Smooth muscle cell (in vitro differentiated cells): Measurements from ENCODE around the gene SRSF7. TPM values are rescaled to one million over a fixed set of nuclear protein-coding genes. Genes with fewer than 3 reads are reported as not detected.
"Not testable (repeated sequence)": the region's sequence is repeated elsewhere in the genome, so short reads cannot be mapped to it uniquely, and the experiment has no call there.

Source experiments
- DNase-seq: peaks from one replicate; lab custom pipeline; 2025; ENCODE audit not compliant: unreplicated experiment; lab: John Stamatoyannopoulos, UW
- H2AFZ ChIP-seq: fragments of 200-600 bp; sonication (generic); 2 replicates; pipeline ENCODE4 v1.6.0; 2016; ENCODE audit warnings: antibody characterized with exemption, low read depth, mild to moderate bottlenecking
- H3F3A ChIP-seq: fragments of 200-600 bp; sonication (generic); 2 replicates; pipeline ENCODE4 v1.6.0; 2017; ENCODE audit warnings: antibody characterized with exemption, low read depth
- H3K27ac ChIP-seq: fragments of 200-600 bp; sonication (generic); 2 replicates; pipeline ENCODE4 v1.5.1; 2016; ENCODE audit warnings: low read depth, mild to moderate bottlenecking
- H3K27me3 ChIP-seq: fragments of 200-600 bp; sonication (generic); 2 replicates; pipeline ENCODE4 v1.6.1; 2016; ENCODE audit warnings: low read depth, mild to moderate bottlenecking
- H3K36me3 ChIP-seq: fragments of 200-600 bp; sonication (generic); 2 replicates; pipeline ENCODE4 v1.5.1; 2016; ENCODE audit warnings: low read depth
- H3K4me1 ChIP-seq: fragments of 200-600 bp; sonication (generic); 2 replicates; pipeline ENCODE4 v1.5.1; 2016; ENCODE audit warnings: low read depth
- H3K4me2 ChIP-seq: fragments of 200-600 bp; sonication (generic); 2 replicates; pipeline ENCODE4 v1.6.0; 2016; ENCODE audit warnings: mild to moderate bottlenecking
- H3K4me3 ChIP-seq: fragments of 200-600 bp; sonication (generic); 2 replicates; pipeline ENCODE4 v1.5.1; 2016; ENCODE audit warnings: mild to moderate bottlenecking
- H3K79me2 ChIP-seq: fragments of 200-600 bp; sonication (generic); 2 replicates; pipeline ENCODE4 v1.6.0; 2016; ENCODE audit warnings: low read depth, mild to moderate bottlenecking
- H3K9ac ChIP-seq: fragments of 200-600 bp; sonication (generic); 2 replicates; pipeline ENCODE4 v1.6.0; 2016; ENCODE audit warnings: low read depth
- H3K9me3 ChIP-seq: fragments of 200-600 bp; sonication (generic); replicated peaks from 2 replicates; pipeline ENCODE4 v1.5.1; 2016; ENCODE audit warnings: low read depth
- H4K20me1 ChIP-seq: fragments of 200-600 bp; sonication (generic); 2 replicates; pipeline ENCODE4 v1.6.0; 2016; ENCODE audit warnings: low read depth
- WGBS: methylation state at CpG from one replicate; pipeline ENCODE4 v1.1.7; 2016; ENCODE audit warnings: low lambda C conversion rate; 5-methylcytosine and 5-hydroxymethylcytosine counted together
- polyA plus RNA-seq: library from polyadenylated mRNA; unstranded; fragments of >200 nt; fragmentation: Nextera tagmentation; extraction: Ambion mirVana; gene quantifications from 2 replicates; pipeline ENCODE4 v1.2.1, GENCODE V29; 2016
- total RNA-seq: library from RNA; depleted of rRNA; stranded (reverse); fragments of >200 nt; gene quantifications from 2 replicates; pipeline ENCODE4 v1.2.3, GENCODE V29; 2014
- TF ChIP-seq, protein P1 (sequence below): fragments of 200-600 bp; sonication (generic); IDR thresholded peaks from 2 replicates; pipeline ENCODE4 v1.5.1; 2017; ENCODE audit warnings: borderline replicate concordance, mild to moderate bottlenecking, antibody characterized with exemption; ENCODE audit not compliant: insufficient read depth, poor library complexity, severe bottlenecking

Gene SRSF7
- total and polyA plus RNA-seq, 2 experiments from 2014 or later, result 92.5 to 102 TPM

DNA sequence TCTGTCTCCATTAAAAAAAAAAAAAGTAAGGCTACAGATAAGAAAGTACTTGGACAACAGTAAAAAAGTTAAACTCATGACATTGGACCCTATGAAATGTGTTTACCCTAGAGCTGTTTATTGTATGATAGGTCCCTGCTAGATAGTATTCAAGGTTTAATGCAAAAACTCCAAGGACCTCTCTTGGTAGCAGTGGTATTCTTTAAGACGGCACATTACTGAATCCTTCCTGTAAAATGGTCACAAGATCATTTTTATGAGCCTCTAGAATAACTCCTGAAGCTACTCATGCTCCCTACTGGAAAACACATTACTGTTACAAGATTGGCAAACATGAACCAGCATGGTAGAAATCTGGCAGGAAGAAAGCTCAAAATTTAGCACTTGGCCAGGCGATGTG, 46.5 kb downstream of the SRSF7 start:
- no peak overlapping the region for H2AFZ ChIP-seq
- no peaks in the 10 kb centered on the region for H3K9me3 ChIP-seq
- TF ChIP-seq, protein P1, sequence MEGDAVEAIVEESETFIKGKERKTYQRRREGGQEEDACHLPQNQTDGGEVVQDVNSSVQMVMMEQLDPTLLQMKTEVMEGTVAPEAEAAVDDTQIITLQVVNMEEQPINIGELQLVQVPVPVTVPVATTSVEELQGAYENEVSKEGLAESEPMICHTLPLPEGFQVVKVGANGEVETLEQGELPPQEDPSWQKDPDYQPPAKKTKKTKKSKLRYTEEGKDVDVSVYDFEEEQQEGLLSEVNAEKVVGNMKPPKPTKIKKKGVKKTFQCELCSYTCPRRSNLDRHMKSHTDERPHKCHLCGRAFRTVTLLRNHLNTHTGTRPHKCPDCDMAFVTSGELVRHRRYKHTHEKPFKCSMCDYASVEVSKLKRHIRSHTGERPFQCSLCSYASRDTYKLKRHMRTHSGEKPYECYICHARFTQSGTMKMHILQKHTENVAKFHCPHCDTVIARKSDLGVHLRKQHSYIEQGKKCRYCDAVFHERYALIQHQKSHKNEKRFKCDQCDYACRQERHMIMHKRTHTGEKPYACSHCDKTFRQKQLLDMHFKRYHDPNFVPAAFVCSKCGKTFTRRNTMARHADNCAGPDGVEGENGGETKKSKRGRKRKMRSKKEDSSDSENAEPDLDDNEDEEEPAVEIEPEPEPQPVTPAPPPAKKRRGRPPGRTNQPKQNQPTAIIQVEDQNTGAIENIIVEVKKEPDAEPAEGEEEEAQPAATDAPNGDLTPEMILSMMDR, result no peak
- H4K20me1 ChIP-seq, result no peaks in the 10 kb centered on the region
- H3K9ac ChIP-seq, result no peak overlapping the region
- peaks cover 8% of the 10 kb centered on the region for H3K4me1 ChIP-seq
- H3K27me3 ChIP-seq, result no peaks in the 10 kb centered on the region
- no peaks in the 10 kb centered on the region for H3K79me2 ChIP-seq
- DNase-seq, result no peak
- H3K27ac ChIP-seq, result peak overlapping the region; percentile 23
- H3K4me2 ChIP-seq, result no peak overlapping the region
- 46% methylated on average over 2 of the region's 2 CpGs for WGBS
- peaks cover 15% of the 10 kb centered on the region for H3F3A ChIP-seq
- no peak overlapping the region for H3K4me3 ChIP-seq
- H3K36me3 ChIP-seq, result no peaks in the 10 kb centered on the region

DNA sequence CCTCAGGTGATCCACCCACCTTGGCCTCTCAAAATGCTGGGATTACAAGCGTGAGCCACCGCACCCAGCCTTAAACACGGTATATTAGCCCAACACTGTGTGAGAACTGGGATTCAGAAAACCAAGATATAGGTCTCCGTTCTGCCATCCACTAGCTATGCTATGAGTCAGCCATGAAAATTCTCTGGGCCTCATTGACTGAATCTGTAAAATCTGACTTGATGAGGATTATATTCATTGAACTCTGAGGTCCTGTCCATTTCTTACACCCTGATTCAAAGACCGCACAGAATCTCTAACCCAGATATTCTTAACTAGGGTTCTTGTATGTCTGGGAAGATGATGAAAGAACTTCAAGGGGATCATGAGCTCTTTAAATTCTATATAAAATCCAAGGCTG, 47.8 kb downstream of the SRSF7 start:
- H3K27ac ChIP-seq, result peak overlapping the region; percentile 95
- not testable (repeated sequence) for H3K9me3 ChIP-seq, H3K4me1 ChIP-seq, H3K9ac ChIP-seq, H3K79me2 ChIP-seq, H3K36me3 ChIP-seq, DNase-seq, H4K20me1 ChIP-seq, H3K4me3 ChIP-seq, H3K27me3 ChIP-seq, H2AFZ ChIP-seq
- 26% methylated on average over 5 of the region's 5 CpGs for whole genome bisulfite sequencing
- peaks cover 15% of the 10 kb centered on the region for H3F3A ChIP-seq
- H3K4me2 ChIP-seq, result peak overlapping the region; percentile 72

DNA sequence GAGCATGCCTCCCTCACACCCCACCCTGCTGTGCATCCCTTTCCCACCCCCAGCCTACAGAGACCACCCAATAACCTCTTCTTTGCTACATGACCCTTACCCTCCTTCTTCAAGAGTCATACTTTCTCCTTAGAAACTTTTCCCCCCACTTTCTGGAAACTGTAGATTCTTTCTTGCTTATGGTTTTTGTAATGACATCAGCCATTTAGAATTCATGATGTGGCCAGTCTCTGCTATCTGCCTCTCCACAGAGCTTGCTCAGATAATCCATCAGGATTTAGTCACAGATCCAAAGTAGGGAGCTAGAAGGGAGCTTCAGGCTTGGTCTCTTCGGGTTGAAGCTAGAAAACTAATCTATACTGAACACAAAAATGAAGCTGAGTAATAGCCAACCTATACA, 48.7 kb downstream of the SRSF7 start:
- H3F3A ChIP-seq, result peaks cover 15% of the 10 kb centered on the region
- H3K79me2 ChIP-seq, result no peaks in the 10 kb centered on the region
- H2AFZ ChIP-seq, result no peak overlapping the region
- no peak overlapping the region for H3K4me3 ChIP-seq
- WGBS, result 13% methylated on average over 1 of the region's 1 CpG
- no peaks in the 10 kb centered on the region for H3K27me3 ChIP-seq
- H3K4me1 ChIP-seq, result peaks cover 8% of the 10 kb centered on the region
- no peaks in the 10 kb centered on the region for H3K9me3 ChIP-seq
- H3K36me3 ChIP-seq, result no peaks in the 10 kb centered on the region
- TF ChIP-seq, protein P1, result no peak
- H3K27ac ChIP-seq, result peak overlapping the region; percentile 95
- H3K9ac ChIP-seq, result peak overlapping the region; percentile 14
- no peak for DNase-seq
- peak overlapping the region; percentile 65 for H3K4me2 ChIP-seq
- no peaks in the 10 kb centered on the region for H4K20me1 ChIP-seq

DNA sequence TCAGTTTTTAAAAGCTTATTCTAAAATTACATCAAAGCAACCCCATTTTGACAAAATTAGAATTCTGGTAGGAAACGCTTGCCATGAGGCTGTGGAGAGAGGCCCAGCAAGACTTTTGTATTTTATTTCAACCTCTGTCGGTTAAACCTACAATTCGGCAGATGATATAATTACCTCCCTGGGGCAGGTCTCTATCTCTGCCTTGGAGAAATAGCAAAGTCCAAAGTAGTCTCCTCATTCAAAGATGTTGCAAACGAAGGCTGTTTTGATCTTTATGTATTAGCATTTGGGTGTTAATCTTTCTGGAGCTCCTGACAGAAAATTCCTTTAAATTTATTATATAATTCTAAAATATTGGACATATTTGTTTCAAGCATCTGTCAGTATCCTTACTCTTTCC, 49.6 kb downstream of the SRSF7 start:
- 71% methylated on average over 4 of the region's 4 CpGs for WGBS
- Histone ChIP-seq H3F3A (peaks cover 15% of the 10 kb centered on the region), H3K9ac (no peak overlapping the region), H3K27ac (peak overlapping the region; percentile 95), H3K4me2 (peak overlapping the region; percentile 65), H3K9me3 (no peaks in the 10 kb centered on the region), H3K4me3 (no peak overlapping the region), H4K20me1 (no peaks in the 10 kb centered on the region), H3K27me3 (no peaks in the 10 kb centered on the region), H3K36me3 (no peaks in the 10 kb centered on the region), H2AFZ (no peak overlapping the region), H3K4me1 (peaks cover 8% of the 10 kb centered on the region), H3K79me2 (no peaks in the 10 kb centered on the region)
- DNase-seq, result no peak
- TF ChIP-seq, protein P1, result no peak
